Measurements from ENCODE around the gene FOXJ1.
A peak's percentile ranks its signal among the peaks of the same experiment; 100 is the strongest.

FOXJ1 gene

DNA sequence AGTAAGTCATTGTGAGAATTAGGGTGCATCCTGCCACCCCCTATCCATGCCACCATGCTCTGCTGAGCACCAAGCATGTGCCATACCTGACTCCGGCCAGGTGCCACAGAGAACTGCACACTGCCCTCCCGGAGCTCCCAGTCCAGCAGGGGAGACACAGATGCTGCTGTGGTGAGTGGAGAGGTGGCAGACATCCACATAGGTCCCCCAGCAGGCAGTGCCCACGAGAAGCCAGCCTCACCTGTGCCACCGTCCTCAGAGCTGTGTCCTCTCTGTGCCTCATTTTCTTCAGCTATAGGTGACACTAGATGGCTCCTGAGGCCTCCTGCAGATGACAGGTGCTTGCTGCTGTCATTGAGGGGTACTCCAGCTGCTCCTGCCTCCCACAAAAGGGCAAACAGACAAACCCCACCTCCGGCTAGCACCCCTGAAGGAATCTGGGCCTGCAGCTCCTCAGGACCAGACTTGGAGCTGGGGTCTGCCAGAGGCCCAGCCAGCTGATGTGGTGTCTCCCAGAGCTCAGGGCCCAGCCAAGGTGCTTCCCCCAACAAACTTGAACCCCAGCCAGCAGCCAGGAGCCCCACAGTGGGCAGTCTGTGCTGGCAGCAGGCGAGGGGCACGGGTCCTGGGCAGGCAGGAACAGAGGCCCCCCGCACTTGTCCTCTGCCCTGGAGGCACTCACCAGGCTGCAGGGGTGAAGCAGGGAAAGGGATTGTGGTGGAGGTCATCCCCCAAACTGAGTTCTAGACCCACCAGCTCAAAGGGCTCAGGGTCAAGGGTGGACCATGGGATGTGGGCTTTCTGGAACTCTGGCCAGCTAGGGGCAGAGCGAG, 17.1 kb downstream of the FOXJ1 start:
- no peak for DNase-seq

DNA sequence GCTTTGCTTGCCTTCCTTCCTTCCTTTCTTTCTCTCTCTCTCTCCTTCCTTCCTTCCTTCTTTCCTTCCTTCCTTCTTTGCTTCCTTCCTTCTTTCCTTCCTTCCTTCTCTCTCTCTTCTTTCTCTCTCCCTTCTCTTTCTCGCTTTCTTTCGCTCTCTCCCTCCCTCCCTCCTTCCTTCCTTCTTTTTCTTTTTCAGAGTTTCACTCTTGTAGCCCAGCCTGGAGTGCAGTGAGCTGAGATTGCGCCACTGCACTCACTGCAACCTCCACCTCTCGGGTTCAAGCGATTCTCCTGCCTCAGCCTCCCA, 17.9 kb downstream of the FOXJ1 start:
- no peak for DNase-seq

DNA sequence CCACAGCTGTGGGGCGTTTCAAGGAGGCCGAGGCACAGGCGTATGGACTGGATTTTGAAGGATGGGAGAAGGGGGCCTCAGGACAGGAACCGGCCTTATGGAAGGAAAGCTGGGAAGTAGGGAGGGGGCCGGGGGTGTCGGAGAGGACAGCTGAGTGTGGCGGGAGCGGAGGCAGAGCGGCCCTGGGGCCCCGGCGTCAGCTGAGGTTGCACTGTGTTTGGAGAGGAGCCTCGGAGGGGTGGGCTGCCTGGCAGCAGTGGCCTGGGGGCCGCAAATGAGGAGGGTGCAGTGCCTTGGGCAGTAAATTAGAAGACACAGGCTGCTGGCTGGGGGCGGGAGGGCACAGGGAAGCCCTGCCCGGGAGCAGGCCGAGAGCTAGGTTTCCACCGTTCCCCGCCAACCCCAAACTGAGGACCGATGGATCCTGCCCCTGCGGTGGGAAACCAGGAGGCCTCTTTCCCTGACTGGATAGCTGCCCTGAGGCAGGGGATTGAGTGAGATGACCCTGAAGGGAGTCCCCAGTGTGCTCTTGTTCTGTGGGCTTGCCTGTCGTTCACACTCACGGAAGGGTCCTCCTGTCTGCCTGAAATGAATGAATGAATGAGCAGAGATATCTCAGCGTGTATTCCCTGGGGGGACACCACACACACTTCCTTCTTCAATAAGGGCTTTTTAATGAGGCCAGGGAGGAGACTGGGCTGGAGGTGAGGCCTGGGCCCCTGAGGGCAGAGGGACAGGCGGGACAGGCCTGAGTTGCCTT, 18.4 kb downstream of the FOXJ1 start:
- DNase-seq = no peak

DNA sequence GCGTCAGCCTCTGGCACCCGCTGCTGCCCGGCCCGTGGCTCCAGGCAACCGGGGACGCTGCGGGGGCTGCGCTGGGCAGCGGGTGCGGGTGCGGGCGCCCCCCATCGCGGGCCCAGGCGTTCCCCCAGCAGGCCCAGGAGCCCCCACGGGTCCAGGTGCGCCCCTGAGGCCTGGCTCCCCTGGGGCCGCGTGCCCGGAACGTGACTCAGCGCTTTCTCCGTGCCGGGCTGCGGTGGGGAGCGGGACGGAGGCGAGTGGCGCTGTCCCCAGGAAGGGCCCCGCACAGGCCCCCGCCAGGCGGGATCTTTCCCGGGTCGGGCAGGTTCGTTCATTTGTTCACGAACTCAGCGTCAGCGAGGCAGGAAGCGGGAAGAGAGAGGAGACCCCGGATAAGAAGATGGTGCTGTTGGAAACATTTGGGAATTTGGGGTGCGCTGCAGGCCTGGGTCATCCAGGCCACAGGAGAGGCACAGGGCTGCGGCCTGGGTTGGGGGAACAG, 19.1 kb downstream of the FOXJ1 start:
- no peak for DNase-seq

DNA sequence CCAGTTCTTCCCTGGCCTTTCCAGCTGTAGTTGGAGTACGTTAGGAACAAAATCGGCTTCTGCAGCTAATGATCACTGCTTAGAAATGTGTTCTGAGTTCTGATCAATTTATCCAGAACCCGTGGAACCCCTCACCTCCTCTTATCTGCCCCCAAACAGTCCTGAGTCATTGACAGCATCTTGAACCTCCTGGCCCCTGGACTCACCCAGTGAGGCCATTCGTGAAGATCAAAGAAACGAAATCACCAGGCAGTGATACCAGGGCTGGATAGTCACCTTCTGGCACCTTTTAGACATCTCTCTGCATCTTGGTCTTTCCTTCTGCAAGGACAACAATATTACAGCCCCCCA, 20.4 kb downstream of the FOXJ1 start:
- DNase-seq = no peak

DNA sequence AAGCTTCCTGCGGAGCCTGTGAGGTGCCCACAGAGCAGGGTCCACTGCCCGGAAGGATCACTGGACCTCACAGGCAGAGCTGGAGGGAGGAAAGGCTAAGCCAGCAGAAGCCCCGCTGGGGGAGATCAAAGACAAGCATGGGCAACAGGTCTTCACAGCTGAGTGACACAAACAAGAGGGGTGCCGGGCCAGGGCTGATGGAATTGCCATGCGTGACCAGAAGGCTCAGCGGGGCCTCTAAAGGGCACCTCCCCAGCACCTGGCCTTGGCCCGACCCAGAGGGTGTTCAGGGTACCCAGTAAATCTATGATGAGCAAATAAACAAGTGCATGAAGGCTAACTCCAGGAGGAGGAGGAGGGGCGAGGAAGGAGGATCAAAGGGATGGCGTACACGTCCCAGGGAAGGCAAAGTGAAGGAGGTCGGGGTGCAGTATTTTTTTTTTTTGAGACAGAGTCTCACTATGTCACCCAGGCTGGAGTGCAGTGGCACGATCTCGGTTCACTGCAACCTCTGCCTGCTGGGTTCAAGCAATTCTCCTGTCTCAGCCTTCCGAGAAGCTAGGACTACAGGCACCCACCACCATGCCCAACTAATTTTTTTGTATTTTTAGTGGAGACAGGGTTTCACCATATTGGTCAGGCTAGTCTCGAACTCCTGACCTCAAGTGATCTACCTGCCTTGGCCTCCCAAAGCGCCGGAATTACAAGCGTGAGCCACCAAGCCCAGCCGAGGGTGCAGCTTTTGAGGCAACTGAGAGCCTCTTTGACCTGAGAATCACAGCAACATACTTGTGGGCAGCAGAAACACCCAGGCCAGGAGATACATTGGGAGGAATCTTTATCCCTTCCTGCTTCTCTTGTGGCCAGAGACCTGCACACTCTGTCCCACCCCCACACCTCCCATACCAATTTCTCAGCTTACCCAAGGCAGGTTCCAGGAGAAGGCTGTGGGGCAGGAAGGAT, 21.4 kb downstream of the FOXJ1 start:
- DNase-seq = no peak

DNA sequence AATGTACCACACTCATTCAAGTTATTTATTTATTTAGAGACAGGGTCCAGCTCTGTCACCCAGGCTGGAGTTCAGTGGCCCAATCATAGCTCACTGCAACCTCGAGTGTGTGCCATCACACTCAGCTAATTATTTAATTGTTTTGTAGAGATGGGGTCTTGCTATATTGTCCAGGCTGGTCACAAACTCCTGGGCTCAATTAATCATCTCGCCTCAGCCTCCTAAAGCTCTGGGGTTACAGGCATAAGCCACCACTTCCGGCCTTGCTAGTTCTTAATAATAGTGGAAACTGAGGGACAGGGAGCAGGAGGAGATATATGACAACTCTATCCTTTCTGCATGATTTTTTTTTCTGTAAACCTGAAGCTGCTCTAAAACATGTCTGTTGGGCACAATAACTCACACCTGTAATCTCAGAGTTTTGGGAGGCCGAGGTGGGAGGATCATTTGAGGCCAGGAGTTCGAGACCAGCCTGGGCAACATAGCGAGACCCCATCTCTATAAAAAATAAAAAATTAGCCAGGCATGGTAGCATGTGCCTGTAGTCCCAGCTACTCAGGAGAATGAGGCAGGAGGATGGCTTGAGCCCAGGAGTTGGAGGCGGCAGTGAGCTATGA, 25.8 kb downstream of the FOXJ1 start:
- DNase-seq = no peak

DNA sequence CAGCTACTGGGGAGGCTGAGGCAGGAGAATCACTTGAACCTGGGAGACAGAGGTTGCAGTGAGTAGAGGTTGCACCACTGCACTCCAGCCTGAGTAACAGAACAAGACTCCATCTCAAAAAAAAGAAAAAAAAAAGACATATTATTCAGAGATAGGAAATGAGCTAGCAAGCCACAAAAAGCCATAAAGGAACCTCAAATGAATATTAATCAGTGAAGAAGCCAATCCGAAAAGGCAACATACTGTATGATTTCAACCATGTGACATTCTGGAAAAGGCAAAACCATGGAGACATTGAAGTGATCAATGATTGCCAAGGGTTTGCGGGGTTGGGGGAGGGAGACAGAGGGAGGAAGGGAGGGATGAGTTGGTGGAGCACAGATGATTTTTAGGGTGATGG, 29.1 kb downstream of the FOXJ1 start:
- DNase-seq = no peak

DNA sequence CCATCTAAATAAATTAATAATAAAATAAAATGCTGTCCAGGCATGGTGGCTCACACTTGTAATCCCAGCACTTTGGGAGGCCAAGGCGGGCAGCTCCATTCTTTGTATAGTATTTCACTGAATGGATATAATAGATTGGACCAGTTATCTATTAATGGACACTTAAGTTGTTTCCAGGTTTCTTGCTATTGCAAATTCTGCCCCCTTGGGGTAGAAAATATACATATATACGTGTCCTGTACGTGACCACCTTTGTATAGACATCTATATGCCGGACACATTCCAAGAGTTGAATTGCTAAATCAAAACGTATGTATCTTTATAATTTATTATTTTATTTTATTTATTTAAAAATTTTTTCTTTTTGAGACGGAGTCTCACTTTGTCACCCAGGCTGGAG, 33.5 kb downstream of the FOXJ1 start:
- peak in 1 of 5 experiments; percentile 21 for DNase-seq

DNA sequence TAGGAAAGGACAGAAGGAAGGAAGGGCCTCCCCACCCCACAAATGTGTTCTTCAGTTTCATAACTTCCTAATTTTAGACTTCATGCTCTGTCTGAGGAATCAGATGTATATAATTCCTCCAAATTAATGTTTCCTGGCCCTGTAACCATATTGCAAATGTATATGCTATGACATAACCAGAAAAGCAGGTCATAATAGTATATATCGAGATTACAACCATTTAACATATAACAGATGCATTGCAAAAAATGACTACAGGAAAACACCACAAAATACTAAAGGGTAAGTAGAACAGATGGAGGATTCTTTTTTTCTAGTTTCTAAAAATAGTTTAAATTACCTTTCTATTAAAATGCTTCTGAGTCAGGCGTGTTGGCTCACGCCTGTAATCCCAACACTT, 34.3 kb downstream of the FOXJ1 start:
- DNase-seq = no peak

DNA sequence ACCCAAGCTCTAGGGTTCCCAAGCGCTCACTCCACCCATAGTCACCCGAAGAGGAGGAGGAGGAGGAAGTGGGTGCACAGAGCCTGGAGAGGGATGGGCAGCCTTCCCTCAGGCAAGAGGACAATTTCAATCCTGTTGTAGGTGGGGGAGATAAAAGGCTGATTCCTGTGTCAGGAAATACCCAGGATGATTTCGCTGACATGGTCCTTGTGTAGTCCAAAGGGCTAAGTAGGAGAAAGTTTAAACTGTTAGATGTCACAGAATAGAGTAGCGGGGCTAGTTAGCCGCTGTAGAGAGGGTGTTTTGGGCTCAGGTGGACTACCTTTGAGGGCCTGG, 36.2 kb downstream of the FOXJ1 start:
- no peak for DNase-seq

DNA sequence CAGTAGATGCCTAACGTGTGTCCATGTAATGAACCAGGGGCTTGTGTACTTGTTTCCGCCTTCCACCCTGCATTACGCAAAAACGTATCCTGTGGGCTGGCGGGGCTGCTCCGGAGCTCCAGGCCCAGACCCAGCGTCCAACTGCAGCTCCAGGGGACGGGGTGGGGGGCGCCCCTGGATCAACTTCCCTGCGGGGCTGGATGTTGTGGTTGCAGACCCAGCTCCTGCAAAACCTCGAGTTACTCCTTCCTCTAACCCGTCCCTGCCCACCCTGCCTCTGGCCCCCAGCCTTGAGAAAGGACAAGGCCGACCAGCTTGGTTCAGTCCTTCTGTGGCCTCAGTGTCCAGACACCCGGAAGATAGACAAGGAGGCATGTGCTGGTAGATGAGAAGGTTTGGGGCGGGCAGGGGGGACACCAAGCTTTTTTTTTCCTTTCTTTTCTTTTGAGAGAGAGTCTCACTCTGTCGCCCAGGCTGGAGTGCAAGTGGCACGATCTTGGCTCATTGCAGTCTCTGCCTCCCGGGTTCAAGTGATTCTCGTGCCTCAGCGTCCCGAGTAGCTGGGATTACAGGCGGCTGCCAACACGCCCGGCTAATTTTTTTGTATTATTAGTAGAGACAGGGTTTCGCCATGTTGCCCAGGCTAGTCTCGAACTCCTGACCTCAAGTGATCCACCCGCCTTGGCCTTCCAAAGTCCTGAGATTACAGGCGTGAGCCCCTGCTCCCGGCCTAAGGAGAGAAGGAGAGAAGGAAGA, 36.7 kb downstream of the FOXJ1 start:
- no peak for DNase-seq

DNA sequence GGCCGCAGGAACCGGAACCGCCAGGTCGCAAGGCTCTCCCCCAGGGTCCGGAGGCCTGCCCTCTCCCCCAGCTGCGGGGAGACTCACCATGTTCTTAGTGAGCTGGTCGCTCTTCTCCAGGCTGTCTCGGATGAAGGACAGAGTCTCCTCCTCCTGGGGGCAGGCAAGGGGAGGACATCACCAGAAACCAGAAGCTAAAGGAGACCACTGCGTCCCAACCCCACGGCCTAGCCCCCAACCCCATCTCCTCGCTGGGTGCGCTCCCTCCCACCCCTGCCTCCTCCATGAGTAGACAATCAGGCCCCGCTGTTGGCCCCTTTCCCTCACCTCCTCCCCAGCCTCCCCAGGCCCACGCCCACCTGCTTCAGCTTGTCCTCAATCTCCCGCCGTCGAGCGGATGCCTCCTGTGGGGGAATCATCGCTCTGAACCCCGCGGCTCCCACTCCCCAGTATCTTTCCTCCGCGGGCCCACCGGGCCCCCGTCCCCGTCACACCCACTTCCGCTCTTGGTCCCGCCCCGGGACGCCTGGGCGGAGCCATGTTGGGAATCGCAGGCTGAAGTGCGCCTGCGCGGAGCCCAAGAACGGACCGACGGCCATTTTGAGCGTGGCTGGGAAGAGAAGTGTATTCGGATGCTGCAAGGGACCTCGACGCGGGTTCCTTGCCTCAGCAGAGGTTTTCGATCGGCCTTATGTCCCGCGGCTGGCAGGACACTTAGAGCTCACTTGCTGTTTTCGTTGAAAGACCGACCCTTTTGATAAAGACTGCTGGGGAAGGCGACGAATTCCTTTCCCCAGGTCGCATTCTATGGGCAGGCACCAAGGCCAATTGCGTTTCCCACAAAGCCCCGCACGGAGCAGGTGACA, 37.5 kb downstream of the FOXJ1 start, which contains the start of gene EXOC7:
EXOC7 (minus strand) TSS at position 514 of the 866 bp plus-strand sequence; CDS start at position 419, 95 bp downstream.
- DNase-seq = peak; percentile 85 to 91 (median 87)

DNA sequence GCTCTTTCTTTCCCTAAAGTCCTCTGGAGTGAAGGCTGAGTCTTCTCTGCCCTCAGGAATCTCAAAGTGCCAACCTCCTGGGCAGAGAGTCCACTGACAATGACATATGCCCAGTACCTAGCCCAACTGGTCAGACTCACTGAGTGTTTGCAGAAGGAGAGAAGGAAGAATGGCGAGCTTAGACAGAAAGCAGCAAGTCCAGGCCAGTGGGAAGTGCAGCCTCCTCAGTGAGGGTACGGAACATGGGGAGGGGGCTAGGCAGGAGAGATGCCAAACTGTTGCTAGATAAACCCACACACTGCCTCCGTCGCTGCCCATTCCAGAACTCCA, 38.1 kb downstream of the FOXJ1 start:
- no peak for DNase-seq

DNA sequence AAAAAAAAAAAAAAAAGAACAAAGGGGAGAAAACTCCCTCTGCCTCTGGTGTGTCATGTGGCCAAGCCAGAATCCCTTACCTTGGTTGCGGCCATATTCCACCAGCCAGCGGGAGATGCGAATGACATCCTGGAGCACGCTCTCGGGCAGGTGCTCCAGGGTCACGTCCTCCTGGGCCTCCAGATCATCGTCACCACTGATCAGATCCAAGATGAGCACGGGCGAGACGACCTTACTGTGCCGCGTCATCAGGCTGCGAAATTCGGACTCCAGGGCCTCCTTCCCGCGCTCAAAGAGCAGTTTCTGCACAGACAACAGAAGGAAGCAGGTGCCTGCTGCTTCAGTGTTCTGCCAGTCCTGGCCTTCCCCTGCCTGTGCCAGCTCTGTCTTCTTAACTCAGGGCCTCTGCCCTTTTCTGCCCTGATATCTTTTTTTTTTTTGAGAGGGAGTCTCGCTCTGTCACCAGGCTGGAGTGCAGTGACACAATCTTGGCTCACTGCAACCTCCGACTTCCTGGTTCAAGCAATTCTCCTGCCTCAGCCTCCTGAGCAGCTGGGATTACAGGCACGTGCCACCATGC, 43.2 kb downstream of the FOXJ1 start:
- no peak for DNase-seq

DNA sequence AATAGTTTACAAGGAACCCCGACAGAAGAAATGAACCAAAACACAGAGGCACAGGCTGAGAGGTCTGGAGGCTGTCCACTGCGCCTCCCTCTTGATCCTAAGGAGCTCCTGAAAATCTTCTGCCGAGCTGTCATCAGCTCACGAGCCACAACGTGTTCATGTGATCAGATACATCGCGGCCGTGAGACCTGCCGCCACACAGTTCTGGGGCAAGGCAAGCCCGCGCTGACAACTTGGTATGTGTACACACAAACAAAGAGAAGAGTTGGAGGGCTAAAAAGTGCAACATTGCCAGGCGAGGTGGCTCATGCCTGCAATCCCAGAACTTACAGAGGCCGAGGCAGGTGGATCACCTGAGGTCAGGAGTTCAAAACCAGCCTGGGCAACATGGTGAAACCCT, 45.1 kb downstream of the FOXJ1 start:
- DNase-seq = no peak

DNA sequence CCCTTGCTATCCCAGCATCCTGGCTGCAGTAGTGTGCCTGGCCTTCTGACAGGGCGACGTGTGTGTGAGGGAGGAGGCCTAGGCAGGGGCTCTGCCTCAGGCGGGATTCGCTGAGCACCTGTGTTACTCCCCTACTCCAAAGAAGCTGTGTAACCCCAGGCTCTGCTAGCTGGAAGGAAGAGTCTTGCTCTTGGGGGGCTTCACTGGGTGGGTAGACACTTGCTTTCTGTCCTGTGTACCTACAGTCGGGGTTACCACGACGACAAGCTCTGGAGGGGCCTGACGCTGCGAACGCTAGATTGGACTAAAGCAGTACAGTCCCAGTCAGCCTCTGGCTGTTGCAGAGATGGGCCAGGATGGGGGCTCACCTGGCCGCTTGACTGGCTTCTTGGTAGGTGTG, 47.0 kb downstream of the FOXJ1 start:
- no peak for DNase-seq

DNA sequence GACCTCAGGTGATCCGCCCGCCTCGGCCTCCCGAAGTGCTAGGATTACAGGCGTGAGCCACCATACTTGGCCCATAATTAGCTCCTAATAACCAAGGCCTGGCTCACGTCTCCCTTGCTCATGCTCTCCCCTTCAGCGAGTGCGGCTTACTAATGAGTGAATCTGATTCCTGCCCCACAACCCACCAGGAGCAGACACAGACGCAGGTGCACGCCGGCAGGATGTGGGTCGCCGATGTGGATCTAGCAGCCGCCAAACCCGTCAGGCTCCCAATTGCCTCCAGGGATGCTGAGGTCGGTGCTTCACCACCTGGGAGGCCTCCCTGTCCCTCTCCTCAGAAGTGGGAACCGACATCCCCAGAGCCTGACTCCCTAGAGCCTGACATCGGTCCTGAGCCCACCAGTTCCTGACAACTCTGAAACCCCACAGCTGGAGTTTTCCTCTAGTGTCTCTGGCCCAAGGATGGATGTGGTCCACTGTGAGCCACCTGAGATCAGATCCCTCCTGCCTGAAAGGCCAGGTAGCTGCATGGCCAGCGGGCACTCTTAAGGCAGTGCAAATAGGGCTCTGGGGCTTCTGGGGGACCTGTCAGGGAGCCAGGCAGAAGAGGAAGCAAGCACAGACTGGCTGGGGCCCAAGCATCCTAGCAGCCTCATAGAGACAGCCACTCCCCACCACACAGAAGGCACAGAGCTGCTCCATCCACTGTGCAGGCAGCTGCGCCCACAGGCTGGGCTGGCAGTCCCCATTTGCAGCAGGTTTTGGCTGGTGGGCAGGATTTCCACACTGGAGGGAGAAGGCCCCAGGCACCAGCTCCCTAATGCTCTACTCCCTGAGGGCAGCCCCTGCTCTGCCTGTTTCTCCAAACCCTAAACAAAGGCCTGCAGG, 48.3 kb downstream of the FOXJ1 start:
- DNase-seq = no peak

DNA sequence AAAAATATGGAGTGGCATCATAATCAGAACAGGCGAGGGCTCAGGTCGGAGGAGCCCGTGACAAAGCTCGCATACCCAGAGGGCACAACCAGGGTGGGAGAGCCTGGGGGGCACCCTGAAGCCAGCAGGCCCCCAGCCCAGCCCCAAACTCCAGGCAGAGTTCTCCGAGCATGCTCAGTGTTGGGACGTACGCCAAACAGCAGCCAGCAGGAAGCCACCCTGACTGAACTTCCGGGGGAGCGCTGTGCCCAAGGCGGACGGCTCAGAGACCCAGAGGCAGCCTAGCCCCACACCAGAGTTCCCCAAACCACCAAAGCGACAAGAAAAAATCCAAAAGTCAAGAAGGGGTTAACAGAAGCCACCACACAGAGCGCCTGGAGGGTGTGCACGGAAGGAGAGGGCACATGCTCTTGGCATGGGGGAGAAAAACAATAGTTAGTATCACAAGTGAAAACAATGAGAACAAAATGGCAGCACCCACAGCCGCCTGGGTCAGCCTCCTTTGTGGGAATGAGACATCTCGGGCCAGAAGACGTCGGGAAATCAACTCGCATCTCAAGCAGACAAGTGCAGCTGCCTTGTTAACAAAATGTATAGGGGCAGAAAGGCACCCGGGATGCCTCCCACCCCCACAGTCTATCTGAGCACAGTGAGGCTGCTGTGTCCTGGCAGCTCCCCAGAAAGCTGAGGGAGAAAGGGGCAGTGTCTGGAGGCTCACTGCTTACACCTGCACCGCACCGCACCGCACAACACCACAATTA, 49.3 kb downstream of the FOXJ1 start:
- DNase-seq = no peak

Data from T-helper 2 cell (primary cell).